AG20443 (cell line): Measurements from ENCODE around the gene DLX3.

Source experiments
- DNase-seq: peaks from one replicate; pipeline ENCODE4 v3.0.0; 2012; ENCODE audit warnings: low spot score, mixed read lengths

The DLX3 gene

DNA sequence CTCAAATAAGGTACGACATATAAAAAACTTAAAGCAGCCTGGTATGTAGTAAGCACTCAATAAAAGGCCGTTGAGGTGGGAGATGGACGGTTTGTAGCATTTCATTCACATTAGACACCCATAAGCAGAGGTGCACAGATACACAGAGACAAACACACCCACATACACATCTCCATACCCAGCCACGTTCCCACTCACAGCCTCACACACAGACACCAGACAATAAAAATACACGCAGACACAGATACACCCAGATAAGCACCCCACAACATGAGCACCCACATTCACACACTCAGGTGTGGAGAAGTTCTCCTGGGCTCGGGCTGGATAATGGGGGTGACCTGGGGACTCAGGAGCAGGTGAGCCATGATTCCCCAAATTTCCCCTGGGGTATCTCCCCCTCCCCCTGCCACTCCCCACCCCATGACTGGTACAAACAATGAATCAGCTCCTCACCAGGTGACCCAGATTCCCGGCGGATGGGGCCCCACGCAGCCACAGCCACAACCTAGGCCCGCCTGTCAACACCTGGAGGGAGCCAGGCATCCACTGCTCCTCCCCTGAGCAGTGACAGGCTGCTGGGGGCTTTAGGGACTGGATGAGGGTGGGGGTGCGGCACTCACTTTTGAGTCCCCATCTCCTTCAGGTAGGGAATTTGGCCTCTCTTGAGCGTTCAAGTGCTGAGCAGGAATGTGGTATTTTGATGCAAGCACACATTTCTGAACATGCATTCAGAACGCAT lies 2.7 kb downstream of the DLX3 start:
- DNase-seq = peak; percentile 2

DNA sequence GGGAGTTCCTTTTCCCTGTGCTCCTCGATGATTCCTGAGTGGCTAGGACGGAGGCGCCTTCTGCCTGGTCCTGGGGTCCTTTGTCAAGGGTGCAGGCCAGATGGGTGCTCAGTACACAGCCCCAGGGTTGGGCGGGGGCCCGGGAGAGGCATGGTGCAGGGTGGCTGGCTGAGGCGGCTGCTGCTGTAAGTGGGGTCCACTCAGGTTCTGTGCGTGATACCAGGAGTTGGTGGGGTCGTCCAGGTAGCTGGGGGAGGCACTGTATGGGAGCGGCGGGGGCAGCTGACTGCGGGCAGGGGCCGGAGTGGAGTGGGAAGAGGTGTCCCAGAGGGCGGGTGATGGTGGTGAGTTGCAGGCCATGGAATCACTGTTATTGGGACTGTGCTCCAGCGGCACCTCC lies 3.6 kb downstream of the DLX3 start:
- DNase-seq = no peak

DNA sequence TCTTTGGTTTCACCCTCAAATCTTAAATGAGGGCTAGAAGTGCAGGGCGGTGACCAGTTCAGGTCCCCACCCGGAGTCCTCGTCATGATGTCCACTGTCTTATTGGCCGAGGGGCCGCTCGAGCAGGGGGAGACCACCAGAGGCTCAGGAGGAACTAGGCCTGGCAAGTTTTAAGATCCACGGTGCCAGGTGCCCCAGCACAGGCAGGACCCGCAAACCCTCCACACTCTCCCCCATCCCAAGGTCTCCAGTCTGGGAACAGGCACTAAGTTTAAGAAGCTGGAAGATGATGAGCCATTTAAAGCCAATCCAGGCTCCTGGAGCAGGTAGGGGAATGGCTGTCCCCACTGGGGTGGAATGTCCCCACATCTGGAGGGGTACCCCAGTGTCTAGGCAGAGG lies 4.1 kb downstream of the DLX3 start:
- DNase-seq = no peak

DNA sequence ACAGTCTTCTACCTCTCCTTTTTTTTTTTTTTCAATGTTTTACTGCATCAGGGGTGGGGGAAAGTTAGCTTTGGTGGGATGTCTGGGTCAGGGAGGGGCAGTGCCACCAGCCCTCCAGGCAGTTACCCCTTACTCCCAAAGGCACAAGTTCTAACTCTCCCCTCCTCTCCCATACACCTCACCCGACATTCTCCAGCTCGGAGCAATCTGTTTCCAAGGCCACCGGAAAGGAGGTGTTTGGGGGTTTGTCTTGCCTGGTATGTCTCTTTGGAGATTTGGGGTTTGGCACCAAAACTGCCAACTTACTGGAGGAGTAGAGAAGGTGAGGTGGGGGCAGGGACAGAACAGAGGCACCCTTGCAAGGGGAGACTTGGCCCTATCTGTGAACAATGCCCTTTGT lies 4.7 kb downstream of the DLX3 start:
- no peak for DNase-seq

DNA sequence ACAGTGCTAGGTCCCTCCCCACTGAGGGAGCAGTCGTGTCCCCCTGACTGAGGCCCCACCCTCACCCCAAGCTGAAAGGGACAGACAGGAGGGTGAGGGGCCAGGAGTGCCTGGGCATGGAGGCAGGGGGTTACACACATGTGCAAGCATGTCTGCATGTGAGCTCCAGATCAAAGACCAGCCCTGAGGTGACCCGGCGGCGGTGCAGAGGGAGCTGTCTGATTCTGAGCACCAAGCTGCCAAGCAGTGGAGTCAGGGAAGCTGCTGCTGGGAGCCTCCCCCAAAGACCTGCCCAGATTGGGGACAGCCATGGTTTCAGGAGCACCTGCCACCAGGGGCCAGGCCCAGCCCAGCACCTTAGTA lies 5.5 kb downstream of the DLX3 start:
- no peak for DNase-seq

DNA sequence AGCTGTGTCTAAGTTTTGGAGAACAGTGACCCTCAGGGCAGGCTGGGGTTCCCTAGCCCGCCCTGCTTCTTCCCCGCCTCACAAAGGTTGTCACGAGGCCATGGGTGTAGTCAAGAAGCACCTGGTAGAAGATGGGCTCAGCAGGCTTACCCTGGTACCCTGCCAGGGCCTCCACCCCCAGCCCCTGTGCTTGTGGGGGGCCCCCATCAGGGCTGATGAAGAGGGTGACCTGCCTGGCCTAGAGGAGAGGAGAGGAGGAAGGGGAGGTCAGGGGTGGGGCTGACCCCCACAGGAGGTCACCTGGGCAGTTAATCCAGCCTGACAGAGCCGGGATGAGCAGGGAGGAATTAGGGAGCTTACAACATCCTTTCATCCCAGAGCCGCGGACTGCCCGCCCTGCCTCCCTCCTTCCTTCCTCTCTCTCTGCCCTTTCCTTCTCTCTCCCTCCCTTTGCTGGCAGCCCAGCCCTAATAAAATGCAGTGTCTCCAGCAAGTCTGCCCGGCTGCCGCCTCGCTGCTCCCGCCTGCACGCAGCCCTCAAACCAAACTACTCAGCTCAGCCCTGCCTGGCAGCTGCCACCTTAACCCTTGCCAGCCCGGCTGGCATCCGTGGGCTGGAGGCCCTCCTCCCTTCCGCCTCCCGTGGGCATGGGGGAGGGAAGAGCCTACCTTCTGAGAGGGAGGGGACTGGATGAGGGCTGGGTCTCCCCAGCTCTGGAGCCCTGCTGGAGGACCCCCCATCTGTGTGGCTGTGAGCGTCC lies 7.2 kb downstream of the DLX3 start:
- peak; percentile 85 for DNase-seq

DNA sequence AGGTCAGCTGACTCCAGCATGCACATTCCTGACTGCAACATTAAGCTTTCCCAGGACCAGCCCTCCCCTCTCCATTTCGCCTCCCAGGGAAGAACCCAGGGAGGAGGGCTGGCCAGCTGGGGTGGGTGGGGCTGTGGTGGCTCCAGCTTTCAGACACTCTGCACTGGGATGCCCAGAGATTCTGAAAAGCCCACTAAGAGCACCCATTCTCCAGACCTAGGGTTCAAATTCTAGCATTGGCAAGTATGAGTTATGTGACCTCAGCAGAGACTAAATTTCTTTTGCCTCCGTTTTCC lies 7.8 kb downstream of the DLX3 start:
- DNase-seq = no peak

DNA sequence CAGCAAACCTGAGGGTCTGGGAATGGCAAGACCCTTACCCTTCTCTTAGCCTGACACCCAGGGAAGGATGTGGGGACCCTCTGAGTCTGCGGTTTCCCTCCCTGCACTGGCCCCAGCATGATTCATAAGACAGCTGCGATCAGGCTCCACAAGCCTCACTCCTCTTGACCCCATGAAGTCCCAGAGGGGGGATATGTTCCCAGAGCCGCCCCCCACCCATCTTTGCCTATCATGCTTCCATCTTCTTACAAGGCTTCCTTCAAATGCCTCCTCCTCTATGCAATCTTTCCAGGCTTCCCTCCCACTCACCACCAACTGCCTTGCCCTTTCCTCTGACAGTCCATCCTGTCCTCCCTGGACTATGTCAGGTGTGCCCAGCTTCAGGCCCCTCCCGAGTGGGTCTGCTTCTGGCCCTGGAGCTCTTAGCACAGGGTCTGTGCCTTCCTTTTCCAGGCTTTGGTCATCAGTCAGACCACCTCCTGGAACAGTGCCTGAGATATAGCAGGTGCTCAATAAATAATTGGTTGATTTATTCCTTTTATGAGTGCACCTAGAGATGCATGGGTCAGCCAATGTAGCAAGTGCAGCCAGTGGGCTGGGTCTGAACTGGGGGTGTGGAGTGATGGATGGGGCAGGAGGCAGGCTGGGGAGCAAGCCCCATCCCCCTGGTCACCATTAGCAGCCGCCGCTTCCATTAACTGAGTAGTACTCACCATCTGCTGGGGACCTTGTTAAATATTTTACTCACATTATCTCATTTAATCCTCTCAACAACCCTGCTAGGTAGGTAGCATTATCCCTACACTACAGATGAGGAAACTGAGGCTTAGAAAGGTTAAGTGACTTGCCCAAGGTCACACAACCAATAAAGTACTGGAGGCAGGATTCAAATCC lies 8.4 kb downstream of the DLX3 start:
- no peak for DNase-seq

DNA sequence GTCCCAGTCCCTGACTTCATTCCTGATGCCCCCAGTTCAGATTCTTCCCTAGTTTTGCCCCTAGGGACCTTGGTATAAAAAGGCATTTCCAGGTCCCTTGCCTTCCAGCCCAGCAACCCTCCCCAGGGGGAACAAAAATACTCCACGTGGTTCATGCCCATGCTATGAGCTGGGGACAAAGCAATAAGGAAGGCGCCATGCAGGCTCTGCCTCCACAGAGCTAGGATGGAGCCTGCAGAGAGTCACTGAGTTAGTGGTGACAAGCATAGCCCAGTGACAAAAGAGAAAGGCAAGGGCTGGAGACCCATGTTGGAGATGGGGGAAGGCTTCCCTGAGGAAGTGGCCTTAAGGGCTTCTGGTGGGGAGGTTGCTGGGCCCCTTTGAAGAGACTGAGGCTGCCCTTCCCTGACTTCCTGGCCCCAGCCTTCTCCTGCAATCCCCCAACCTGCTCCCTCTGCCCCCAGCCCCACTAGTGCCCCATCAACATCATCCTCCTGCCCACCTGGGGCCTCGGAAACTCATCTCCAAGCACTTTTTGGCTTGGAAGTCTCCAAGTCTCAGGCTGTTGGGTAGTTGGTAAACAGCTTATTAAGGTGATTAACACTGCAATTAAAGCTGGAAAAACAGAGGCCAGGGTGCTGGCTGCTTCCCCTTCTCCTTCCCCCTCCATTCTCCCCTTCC lies 9.6 kb downstream of the DLX3 start:
- no peak for DNase-seq

DNA sequence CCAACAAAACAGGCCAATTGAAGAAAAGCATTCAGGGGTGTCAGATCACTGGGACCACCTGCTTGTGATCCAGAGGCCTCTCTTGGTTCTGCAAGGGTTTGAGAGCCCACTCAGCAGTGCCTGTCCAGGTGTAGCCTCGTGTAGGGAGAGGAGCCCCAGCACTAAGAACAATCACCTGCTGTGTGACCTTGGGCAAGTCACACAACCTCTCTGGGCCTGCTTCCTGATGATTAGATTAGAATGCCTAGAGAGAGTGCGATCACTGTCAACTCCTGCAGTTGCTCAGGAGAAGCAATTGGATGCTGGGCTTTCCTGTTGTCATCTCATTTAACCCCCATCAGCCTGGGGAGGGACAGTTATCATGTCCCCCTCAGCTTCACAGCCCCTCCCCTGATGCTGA lies 10.2 kb downstream of the DLX3 start:
- DNase-seq = no peak

DNA sequence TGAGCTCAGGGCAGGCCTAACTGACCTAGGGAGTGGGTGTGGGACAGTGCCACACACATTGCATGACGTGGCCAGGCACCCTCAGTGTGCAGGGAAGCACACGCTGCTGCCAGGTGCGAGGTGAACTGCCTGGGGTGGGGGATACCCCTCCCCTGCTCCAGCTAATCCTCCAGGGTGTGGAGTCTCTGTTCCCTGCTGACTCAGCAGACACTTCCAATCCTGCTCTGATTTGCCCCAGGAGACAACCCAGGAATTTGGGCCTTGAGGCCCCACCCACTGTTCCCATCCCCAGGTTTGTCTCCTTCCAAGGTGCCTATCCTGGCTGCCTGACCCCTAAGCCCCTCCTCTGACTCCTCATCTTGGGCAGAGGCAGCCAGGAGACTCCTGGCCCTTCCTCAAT lies 10.7 kb downstream of the DLX3 start:
- no peak for DNase-seq

DNA sequence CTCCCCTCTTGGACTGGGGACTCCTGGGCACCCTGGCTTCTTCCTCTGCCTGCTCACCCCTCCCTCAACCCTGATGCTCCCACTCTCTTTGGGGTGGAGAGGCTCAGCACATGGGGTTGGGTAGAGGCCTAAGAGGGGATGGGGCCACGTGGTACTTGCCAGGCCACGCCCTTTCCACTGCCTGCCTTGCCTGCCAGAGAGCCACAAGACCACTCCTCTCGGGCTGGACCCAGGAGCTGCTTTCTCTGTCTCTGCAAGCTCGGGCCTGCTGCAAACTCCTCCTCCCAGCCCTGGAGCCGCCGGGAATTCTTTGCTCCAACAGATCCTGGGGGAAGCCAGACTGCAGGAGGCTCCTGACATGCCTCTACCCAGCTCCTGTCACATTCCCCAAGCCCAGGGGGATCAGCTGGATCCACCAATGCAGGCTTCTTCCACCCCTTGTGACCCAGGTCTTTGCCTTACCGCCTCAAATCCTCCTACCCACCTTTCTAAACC lies 14.3 kb downstream of the DLX3 start:
- no peak for DNase-seq

DNA sequence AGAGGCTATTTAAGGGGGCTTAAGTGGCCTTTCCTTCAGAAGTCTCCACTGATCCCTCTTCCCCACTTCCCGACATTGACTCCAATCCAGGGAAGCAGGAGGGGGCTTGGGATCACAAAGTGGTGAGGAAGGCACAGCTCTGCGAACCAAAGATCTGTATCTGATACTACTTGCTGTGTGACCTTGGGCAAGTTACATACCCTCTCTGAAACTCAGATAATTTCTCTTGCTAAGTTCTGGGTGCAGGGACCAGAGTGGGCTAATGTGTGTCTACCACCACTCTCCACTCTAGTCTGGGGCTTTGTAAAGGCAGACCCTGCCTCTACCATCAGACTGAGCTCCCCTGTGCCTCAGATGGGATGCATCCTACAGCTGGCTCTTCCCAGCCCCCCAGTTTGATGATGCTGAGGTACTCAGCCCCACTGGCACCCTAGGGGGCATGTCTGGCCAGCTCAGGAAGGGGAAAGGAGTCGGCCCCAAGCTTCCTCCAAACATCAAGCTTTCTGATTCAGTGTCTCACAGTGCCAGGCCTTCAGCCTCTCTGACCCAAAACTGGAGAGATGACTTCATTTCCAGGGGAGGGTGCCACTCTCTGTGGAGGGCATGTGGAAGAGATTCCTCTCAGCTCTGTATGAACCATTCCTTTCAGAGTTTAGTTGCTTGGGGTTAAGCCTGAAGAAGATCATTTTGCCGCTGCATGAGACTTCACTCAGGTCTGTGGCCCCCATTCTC lies 15.1 kb downstream of the DLX3 start:
- peak; percentile 34 for DNase-seq

DNA sequence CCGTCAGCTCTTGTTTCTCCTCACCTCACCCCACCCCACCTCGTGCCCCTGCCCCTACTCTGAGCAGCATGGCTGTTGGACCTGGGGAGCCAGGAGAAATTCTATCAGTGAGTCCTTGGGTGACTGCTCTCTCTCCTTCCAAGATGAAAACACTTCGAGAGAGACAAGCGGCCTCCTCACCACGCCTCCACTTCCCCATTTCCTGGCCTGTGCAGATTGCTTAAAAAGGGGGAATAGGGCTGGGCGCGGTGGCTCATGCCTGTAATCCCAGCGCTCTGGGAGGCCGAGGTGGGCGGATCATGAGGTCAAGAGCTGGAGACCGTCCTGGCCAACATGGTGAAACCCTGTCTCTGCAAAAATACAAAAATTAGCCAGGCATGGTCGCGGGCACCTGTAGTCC lies 16.5 kb downstream of the DLX3 start:
- DNase-seq = no peak

DNA sequence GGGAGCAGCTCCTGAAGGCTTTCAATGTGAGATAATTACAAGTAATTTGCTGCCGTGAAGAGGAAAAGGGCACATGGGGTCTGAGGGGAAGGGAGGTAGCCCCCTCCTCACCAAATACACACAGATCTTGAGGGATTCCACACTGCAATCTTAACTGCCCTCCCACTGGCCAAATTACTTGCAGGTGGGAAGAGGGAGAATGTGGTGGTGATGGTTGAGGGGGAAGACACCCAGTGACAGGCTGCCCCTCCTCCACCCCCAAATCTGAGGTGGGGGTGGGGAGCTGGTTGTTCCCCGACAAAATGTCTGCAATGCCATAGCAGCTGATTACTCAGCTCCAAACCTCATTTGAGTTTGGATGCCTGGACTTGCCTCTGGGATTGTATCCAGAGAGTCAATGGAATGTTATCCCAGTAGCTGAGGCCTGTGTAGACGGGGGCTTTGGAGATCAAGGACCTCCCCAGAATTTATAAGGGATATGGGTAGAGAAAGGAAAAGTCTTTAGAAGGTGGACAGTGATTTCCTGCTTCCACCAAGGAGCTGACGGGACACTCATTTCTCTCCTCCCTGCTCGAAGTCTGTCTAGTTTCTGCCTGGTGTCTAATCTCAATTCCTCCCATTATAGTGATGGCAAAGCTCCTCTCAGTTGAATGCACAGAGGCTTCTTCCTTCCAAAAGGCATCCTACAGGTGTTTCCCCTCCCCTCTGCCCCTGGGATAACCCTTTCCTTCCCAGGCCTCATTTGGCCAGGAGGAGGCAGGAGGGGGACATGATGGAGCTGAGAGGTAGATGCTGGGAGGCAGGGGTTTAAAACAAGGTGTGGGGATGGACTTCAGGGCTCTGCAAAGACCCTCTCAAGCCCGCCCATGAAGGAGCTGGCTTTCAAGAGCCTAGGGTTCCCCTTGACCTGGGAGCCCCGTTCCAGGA lies 17.3 kb downstream of the DLX3 start:
- DNase-seq = peak; percentile 53

DNA sequence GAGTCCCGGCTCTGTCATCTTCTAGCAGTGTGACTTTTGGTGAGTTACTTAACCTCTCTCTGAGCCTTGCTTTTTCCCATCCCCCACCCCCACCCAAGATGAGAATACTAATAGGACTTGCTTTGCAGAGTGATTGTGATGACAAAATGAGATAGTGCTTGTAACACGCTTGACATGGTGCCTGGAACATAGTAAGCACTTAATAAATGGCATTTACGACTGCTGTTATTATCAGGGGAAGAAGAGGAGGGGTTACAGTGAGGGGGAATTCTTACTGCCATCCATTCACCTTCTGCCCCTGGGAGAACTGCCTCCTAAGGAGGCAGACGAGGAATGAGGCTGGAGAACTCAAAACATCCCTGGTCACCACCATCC lies 18.2 kb downstream of the DLX3 start:
- DNase-seq = no peak

DNA sequence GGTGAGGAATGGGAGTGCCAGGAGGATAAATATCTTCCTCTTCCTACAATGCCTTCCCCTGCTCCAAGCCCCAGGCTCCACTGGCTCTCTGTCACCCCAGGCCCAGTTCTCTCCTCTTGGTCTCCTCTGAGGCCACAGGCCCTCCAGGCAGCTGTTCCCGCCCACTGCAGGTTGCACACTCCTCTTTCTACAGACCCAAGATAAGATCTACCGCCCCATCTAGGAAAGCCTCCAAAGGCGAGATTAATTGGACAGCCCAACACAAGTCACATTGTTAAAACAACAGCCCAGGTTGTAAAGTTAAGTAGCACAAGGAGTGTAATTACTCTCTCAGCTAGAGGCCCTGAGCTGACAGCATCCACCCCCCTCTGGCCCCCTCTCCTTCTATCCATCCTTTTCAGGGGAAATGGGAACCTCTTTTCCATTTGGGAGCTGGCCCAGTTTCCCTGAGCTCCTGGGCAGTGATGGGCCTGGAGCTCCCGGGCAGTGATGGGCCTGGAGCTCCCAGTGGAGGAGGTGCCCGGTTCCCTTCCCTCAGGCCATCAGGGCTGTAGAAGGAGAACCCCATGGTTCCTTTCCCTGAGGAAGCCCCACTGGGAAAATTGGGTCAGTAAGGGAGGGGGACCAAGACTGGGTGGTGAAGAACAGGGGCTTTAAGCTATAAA lies 18.7 kb downstream of the DLX3 start:
- no peak for DNase-seq

DNA sequence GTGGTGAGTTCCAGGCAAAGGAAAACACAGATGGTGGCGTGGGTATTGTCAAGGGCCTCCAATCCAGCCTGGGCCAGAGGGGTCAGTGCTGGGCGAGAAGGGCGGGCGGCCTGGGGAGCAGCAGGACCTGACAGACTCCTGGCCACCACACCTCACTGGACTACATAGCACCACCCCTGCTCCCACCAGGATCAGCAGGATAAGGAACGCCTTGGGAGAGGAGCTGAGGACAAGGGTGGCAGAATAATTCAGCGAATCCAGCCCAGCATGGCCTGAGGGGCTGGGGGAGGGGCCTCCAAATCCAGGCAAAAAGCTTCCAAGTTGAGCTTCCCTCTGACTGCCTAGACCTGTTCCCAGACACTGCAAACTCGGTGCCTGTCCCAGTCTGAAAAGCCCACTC lies 19.5 kb downstream of the DLX3 start:
- DNase-seq = no peak

DNA sequence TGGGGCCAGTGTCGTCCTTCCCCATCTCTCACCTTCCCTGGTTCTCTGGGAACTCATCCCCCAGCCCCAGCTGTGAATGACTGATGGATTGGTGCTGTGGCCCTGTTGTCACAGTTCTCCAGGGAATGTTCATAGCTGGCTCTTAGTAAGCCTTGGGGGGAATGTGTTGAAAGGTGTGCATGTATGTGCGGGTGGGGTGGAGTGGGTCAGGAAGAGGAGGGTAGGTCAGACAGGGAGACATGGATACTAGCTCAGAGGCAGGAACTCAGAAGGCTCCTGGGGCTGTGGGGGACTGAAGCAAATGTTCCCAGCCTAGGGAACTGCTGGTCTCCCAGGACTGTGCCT lies 21.8 kb downstream of the DLX3 start:
- no peak for DNase-seq
